NCI-H345 (cell line): Measurements from ENCODE around the gene ARHGEF10L.

Source experiments
- DNase-seq: peaks from one replicate; lab custom pipeline; 2025; lab: John Stamatoyannopoulos, UW

ARHGEF10L gene

DNA sequence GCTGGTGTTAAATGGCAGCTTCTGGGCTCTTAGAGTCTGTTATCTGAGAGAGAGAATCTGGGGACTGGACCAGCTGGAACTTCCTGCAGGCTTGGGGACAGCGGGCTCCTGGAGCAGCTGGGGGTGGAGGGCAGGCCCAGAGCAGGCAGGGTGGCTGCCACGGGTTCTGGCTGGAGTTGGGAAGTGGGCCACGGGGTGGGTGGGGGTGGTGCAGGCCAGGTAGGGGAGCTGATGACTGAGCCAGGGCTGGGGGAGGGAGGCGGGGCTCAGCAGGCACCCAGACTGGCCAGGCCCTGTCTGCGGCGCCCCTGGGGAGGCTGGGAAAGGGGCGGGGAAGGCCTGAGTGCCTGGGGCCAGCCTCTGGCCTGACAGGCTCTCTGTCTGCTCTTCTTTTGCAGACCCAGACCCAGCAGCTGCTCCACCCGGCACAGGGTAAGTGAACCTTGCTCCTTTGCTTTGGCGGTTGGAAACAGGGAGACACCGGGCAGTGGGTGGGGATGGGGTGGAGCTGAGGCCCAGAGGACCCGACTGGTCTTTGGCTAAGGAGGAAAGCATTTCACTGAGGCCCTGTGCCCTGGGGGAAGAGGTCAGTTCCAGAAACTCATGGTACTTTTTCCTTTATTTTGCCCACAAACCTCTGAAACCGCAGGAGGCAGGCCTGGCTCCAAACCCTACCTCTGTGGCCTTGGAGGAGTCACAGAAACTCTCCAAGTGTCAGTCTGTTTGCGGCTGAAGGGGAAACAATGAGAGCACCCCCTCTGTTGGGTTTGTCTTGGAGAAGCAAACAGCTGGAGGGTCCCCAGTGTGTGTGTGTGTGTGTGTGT, 48.8 kb downstream of the ARHGEF10L start:
- DNase-seq, result no peak

DNA sequence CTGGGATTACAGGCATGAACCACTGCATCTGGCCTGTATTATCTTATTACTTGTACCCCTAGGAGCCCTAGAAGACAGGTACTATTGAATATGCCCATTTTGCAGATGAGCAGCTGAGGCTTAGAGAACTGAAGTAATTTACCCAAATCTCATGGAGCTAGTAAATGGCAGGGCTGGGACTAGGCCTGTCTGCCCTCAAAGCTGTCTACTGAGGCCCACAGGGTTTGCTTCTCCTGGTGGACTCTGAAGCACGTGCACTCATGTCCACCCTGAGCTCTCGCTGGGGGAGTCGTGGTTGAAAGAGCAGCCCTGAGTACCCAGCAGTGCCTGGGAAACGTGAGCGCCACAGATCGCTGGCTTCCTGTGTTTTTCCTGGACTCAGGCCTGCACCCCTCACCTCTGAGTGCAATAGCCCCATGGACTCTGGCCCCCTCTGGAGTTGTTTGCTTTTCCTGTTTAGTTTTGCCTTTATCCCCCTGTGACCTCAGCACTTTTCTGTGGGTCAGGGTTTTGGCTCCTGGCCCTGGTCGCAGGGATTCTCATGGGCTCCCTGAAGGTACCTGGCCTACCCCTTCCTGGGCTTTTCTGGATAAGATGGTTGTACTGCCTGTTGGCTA, 52.4 kb downstream of the ARHGEF10L start:
- no peak for DNase-seq

DNA sequence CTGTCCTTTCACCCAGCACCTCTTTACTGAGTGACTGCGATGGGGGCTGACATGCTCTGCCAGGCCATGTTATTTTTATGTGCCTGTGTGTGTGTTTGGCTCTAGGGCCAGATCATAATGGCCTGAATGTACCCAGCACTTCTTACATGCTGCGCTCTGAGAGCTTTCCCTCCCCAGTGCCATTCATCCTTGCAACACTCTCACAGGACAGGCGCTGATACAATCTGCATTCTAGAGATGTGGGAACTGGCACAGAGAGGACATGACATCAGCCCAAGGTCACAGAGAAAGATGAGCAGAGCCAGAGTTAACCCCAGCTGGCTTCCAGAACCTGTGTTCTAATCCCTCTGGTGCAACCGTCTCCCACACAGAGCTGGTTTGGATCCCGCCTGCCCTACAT, 54.5 kb downstream of the ARHGEF10L start:
- no peak for DNase-seq

DNA sequence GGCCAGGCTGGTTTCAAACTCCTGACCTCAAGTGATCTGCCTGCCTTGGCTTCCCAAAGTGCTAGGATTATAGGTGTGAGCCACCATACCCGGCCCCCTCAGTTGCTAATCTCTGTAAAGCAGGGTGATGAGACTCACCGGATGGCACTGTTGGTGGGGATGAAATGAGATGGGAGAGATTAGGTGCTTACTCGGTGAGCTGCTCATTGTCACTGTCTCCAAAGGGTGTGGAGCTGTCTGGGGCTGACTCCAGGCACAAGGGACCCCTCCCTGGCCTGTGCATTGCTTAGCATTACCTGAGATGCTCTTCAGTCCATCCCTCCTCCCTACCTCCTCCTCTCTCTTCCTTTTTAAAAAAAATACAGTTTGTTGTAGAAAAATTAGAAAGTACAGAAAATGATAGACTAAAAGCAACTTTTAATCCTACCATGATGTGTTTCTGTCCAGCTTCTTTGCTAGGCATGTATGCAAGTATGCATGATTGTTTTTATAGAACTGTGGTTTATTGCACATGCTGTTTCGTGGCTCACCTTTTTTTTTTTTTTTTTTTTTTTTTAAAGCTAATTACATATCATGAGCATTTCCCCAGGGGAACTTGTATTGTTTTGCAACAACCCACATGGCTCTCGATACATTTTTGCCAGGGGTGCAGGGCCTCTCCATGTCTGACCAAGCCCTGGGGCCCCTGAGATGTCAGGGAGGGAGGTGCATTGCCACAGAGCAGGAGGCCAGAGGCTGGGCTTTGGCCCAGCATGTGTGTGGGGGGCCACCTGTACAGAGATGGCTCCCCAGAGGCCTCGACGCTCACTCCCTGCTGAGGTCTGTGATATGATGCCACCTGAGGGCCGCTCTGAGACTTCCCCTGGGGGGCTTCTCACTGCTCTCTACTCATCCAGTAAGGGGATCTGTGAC, 55.4 kb downstream of the ARHGEF10L start:
- DNase-seq, result no peak

DNA sequence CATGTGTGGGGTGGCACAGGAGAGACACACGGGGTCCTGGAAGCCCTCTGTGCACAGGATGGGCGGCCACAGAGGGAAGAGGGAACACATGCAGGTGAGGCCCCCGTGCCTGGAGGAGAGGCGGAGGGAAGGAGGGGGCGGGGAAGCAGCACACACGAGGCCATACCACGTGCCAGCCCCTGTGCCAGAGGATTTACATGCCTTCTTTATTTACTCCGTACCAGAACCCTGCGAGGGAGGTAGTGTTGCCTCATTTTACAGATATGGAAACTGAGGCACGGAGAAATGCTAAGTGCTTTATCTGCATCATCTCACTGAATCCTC, 56.1 kb downstream of the ARHGEF10L start:
- no peak for DNase-seq

DNA sequence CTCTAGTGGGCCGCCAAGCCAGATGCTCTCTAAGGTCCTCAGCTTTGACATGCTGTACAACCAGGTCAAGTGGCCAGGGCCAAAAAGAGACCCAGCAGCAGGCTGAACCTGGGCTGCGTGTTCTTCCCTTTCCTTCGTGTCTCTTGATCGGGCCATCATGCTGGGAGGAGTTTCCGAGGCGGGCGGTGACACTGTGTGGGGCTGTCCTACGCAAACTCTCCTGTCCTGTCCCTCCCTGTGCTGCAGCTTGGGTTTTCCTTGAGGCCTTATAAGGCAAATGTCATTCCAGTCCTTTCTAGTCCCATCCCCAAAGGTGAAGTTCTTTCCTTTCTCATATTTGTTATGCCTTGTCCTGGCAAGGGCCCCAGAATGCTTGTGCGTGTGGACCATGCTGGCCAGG, 56.7 kb downstream of the ARHGEF10L start:
- DNase-seq, result no peak

DNA sequence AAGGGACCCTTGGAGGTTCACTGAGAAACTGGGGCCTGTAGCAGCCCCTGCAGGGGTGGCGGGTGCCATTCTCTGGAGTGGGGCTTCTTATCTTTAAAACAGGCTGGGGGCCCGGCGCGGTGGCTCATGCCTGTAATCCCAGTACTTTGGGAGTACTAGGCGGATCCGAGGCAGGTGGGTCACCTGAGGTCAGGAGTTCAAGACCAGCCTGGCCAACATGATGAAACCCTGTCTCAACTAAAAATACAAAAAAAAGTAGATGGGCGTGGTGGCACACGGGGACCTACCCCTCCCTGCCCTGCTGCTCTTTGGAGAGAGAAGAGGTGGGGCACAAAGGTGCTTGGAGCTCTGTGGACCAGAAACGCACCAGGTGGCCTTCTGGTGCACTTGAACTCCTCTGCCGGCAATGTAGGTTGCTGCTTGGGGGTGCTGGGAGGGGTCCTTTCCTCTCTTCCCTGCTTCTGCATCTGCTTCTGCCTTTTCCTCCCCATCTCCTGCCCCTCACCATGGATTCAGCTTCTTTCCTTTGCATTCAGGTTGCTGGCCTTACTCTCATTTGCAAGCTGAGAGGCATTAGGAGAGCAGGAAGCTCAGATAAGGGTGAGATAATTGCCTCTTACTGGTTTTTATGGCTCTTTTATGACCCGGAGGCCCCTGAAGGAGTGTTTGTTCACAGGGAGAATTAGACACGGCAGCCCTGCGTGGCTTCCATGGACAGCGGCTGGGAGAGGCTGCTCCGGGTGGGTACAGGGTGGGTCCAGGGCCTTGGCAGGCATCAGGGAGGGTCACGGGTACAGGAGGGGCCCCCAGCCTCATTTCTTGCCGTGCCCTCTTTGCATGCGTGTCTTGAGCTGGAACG, 57.4 kb downstream of the ARHGEF10L start:
- peak; percentile 88 for DNase-seq

DNA sequence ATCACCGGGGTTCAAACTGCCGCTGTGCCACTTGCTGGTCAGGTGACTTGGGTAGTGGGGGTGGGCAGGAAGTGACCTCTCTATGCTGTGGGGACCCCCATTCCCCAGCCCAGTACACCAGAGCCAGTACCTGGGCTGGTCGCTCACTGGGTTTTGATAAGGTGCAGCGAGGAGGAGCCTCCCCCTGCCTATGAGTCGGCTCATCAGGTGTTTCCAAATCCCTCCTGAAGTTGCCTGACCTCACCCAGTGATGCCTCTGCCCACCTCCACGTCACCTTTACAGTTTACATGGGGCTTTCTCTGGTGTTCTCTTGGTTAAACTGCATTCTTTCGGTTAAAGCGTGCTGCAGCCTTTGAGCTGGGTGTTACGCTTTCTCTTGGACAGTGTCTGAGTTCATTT, 58.2 kb downstream of the ARHGEF10L start:
- no peak for DNase-seq

DNA sequence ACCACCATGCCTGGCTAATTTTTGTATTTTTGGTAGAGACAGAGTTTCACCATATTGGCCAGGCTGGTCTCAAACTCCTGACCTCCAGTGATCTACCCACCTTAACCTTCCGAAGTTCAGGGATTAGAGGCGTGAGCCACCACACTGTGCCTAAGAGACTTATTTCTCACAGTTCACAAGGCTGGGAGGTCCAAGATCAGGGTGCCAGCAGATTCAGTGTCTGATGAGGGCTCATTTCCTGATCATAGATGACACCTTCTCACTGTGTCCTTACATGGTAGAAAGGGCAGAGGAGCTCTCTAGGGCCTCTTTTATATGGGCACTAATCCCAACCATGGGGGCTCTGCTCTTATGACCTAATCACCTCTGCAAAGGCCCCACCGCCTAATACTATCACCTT, 58.8 kb downstream of the ARHGEF10L start:
- no peak for DNase-seq

DNA sequence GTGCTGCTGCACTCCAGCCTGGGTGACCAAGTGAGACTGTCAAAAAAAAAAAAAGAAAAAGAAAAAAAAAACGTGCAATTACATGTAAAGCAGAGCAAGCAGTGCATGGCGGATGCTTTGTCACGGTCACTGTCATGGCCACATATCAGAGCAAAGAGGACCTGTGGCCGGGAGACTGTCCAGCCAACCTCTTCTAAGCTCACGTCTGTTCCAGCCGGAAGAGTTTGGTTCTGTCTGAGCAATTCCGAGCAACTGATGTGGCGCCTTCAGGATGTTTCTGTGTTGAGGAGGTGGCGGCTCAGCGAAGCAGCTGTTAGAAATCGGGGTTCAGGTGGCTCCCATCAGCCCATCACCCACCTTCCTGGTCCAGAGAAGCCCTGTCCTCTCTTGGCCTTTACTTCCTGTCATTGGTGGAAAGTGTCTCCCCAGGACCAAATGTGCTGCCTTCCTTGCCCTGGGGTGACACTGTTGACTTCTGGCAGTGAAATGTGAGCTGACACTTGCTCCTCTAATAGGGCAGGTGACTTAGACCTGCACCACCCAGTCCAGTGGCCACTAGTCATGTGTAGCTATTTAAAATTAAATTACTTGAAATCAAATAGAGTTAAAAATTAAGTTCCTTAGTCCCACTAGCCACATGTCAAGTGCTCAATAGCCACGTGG, 59.9 kb downstream of the ARHGEF10L start:
- DNase-seq, result no peak

DNA sequence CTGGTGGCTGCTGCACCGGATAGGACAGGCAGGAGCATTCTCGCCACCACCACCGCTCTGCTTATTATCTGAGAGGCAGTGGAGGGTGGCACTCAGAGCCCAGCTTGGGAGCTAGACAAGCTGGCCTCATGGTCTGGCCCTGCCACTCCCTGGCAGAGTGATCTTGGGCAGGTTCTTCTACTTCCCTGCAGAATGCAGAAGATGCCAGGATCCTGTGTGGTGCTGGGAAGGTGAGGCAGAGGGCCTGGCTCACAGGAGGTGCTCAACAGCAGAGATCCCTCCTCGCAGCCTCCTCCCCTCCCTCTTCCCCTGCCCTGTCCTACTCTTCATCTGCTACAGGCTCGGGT, 60.4 kb downstream of the ARHGEF10L start:
- DNase-seq, result no peak

DNA sequence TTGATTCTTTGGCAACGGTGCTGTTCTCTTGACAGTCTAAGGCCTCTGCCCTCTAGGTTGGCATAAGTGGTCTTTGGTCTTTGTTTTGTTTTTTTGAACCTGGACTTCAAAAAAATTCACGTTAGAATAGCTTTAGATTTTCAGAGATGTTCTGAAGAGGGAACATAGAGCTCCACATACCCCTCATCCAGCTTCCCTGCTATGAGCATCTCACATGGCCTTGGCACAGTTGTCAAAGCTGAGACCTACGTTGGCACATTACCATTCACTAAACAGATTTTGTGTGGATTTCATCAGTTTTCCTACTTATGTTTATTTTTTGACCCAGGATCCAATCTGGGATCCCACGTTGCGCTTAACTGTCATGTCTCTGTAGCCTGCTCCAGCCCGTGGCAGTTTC, 60.8 kb downstream of the ARHGEF10L start:
- DNase-seq, result no peak

DNA sequence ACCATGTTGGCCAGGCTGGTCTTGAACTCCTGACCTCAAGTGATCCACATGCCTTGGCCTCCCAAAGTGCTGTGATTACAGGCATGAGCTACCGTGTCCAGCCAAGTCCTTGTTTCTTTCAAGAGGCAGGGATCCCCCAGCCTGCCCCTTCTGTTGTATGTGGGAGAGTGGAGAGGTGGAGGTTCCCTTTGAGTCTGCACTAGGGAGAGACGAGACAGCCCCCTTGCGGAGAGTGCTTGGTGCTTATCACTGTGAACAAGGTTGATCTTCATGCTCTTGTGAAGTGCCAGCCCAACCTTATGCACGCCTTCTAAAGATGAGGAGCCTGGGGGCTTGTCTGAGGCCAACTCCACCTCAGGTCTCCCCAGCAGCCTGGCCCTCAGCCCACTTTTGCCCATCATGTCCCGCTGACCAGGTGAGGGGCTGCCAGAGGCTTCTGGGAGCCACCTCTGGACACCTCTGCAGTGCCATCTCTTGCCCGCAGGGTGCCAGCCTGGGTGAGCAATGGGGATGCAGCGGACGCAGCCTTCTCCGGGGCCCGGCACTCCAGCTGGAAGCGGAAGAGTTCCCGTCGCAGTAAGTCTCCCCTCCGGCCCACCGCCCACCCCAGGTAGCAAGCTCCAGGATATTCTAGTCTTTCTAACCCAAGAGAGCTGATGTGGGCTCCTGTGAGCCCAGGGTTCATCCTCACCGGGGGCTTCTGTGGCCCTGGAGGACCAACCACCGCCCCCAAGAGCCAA, 62.3 kb downstream of the ARHGEF10L start:
- no peak for DNase-seq

DNA sequence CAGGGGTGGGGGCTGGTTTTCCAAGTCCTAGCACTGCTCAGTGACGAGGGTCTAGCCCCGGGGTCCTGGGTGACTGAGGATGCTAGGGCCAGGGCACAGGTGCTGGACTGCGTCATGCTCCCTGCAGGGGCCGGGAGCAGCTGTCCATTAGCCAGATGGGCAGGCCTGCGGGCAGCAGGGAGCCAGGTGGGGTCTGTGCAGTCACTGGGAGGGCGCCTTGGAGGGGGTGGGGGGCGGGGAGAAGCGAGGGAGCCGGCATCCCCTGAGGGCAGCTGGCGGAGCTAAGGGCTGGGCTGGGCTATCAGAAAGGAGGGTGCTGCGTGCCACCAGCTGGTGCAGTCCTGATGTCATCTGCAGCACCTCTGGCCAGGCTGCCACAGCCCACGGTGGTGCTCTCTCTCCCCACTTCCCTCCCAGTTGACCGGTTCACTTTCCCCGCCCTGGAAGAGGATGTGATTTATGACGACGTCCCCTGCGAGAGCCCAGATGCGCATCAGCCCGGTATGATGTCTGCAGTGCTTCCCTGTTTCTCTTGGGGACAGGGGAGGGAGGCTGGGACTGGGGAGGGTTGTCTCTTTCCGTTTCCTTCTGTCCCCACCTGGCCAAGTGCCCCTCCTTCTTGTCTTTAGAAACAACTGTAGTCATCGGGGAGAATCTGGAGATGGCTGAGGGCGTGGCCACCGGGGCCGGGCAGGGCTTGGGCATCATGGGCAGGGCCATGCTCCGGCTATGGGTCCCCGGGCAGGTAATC, 63.8 kb downstream of the ARHGEF10L start:
- peak; percentile 46 for DNase-seq

DNA sequence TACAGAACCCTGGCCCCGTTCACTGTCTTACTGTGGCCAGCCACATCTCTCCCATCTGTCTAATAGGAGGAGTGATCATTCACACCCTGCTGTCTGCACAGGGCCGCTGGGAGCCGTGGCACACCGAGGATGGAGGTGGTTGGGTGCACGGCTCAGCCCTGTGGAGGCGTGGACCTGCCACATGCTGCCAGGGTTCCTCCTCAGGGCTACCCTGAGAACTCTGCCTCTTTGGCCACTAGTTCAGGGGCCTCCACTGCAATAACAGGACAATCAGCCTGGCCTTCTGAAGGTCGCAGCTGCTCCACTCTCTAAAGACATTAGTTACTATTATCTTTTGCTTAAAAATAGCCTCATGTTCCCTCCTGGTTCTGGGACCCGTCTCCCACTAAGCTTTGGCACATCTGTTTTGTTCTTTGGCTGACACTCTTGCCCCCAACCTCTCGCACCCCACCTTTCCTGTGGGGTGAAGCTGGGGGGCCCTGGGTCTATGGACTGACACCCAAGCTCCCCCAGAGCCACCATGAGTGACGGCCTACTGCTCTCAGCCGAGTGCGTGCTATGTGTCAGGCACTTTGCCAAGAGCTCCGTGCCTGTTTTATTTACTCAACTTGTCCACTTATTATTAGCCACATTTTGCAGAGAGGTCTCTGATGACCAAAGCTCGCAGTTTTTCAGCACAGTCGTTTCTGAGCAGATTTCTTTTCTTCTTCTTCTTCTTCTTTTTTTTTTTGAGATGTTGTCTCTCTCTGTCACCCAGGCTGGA, 66.3 kb downstream of the ARHGEF10L start:
- DNase-seq, result peak; percentile 69

DNA sequence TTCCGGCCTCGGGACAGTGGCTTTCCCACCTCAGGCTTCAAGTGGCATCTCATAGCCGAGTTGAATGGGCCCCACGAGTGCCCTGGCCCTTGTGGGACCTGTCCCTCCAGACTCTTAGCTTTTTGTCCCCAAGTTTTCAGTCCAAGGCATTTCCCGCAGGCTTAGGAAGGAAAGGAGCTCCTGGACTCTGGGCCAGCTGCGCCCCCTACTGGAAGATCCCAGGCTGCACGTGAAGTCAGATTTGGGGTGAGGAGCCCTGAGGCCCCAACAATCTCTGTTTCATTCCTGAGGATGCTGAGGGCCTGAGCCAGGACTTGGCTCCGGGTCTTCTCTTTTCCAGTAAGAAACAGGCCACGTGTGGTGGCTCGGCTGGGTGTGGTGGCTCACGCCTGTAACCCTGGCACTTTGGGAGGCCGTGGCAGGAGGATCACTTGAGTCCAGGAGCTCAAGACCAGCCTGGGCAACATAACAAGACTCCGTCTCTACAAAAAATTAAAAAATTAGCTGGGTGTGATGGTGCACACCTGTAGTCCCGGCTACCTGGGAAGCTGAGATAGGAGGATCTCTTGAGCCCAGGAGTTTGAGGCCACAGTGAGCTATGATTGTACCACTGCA, 67.4 kb downstream of the ARHGEF10L start:
- peak; percentile 64 for DNase-seq

DNA sequence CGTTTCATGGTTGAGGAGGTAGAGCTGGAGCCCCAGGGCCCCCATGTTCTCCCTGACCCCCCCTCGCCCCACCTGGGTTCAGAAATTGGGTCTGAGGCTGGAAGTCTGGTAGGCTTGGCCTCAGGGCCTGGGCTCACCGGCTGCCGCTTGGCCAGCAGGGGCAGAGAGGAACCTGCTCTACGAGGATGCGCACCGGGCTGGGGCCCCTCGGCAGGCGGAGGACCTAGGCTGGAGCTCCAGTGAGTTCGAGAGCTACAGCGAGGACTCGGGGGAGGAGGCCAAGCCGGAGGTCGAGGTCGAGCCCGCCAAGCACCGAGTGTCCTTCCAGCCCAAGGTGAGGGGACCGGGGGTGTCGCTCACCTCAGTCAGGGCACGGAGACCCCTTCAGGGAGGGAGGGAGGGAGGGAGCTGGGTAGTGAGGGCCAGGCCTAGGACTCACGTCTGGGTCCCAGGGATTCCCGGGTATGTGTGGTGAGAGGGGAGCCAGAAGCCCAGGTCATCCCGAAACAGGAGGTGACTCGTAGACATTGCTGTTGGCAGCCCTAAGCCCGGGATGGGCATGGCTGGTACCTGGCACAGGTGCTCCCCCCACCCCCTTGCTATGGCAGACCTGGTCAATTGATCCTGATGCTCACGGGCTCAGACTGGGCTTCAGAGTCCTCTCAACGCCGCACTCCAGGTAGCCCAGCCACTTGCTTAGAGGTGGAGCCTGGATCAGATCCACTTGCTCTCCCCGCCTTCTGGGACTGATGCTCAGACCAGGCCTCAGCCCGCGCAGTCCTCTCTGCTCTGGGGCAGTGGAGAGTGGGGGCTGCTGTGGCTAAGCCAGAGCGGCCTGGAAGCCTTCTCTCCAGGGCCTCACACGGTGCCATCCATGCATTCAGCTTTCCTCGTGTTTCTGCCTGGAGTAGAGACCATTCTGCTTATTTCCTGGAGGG, 68.4 kb downstream of the ARHGEF10L start:
- DNase-seq, result no peak

DNA sequence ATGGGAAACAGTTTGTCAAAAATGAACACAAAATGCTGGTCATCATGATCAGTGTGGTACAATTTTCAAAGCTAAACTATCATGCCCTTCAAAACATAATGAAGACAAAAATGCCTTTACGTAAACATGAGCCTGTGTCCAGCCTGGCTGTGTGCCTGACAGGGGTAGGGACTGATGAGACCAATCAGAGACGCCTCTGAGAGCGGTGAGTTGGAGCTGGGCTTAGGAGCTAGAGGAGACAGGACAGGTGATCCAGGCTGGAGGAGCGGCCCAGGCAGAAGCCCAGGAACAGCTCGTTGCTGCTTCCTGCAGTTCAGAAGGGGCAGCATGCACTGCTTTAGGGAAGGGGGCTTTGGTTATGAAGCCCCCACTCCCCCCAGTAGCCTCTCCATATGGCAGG, 70.0 kb downstream of the ARHGEF10L start:
- DNase-seq, result no peak
